SK-N-SH (cell line): ENCODE data around the gene SNX11.
"Not testable (repeated sequence)": the region's sequence is repeated elsewhere in the genome, so short reads cannot be mapped to it uniquely, and the experiment has no call there.

Experiments
- CHD2 ChIP-seq: fragments of 150-350 bp; IDR thresholded peaks from 2 replicates; pipeline ENCODE4 v1.6.1; 2018; ENCODE audit warnings: low read length; ENCODE audit not compliant: partially characterized antibody
- EP300 ChIP-seq, 2 experiments: IDR thresholded peaks; 2 replicates each; pipeline versions ENCODE4 v1.4.0 to v1.6.1; 2012; ENCODE audit warnings: borderline replicate concordance in 1 of 2, low read depth in 1 of 2, low read length in 1 of 2
- FOXJ3 ChIP-seq: sonication (generic); formaldehyde crosslinking; IDR thresholded peaks from 2 replicates; pipeline ENCODE4 v1.5.1; 2020; ENCODE audit warnings: mild to moderate bottlenecking, missing genetic modification reagents
- GATA2 ChIP-seq: sonication (generic); formaldehyde crosslinking; IDR thresholded peaks from 2 replicates; pipeline ENCODE4 v1.5.0; 2020; ENCODE audit warnings: mild to moderate bottlenecking, missing genetic modification reagents
- MXI1 ChIP-seq: IDR thresholded peaks from 2 replicates; pipeline ENCODE4 v1.6.1; 2012; ENCODE audit warnings: mild to moderate bottlenecking, low read depth, low read length, improper control_type of control experiment
- POLR2AphosphoS5 ChIP-seq: IDR thresholded peaks from 2 replicates; pipeline ENCODE4 v1.6.1; 2012; ENCODE audit warnings: low read depth, low read length
- RAD21 ChIP-seq: IDR thresholded peaks from 2 replicates; pipeline ENCODE4 v1.6.1; 2012; ENCODE audit warnings: mild to moderate bottlenecking, low read length
- RCOR1 ChIP-seq: fragments of 150-350 bp; IDR thresholded peaks from 2 replicates; pipeline ENCODE4 v1.6.1; 2017; ENCODE audit warnings: antibody characterized with exemption, low read length
- RXRA ChIP-seq: IDR thresholded peaks from 2 replicates; pipeline ENCODE4 v1.4.0; 2012; ENCODE audit warnings: low read depth, mild to moderate bottlenecking, borderline replicate concordance
- TAF1 ChIP-seq: IDR thresholded peaks from 2 replicates; pipeline ENCODE4 v1.6.1; 2012; ENCODE audit warnings: low read depth, mild to moderate bottlenecking, low read length, moderate library complexity, borderline replicate concordance
- USF1 ChIP-seq: IDR thresholded peaks from 2 replicates; pipeline ENCODE4 v1.4.0; 2012; ENCODE audit warnings: low read depth, borderline replicate concordance
- TF ChIP-seq, protein P1 (sequence below): fragments of 200-600 bp; sonication (generic); IDR thresholded peaks from 2 replicates; pipeline ENCODE4 v1.6.1; 2017; ENCODE audit warnings: antibody characterized with exemption, mild to moderate bottlenecking, moderate library complexity
- TF ChIP-seq, protein P2 (sequence below): fragments of 150-350 bp; IDR thresholded peaks from 2 replicates; pipeline ENCODE4 v1.6.1; 2017; ENCODE audit warnings: antibody characterized with exemption, low read length, low read depth, borderline replicate concordance

- TF ChIP-seq CHD2; TAF1; POLR2AphosphoS5; RXRA; FOXJ3; RCOR1; EP300 (IDR thresholded peaks at IDR 0.05; ENCODE audit: borderline replicate concordance in 1 of 2, low read depth in 1 of 2, low read length in 1 of 2); RAD21; GATA2 (CRISPR knock-in tag); MXI1; USF1: not testable (repeated sequence)
- TF ChIP-seq, protein P1, sequence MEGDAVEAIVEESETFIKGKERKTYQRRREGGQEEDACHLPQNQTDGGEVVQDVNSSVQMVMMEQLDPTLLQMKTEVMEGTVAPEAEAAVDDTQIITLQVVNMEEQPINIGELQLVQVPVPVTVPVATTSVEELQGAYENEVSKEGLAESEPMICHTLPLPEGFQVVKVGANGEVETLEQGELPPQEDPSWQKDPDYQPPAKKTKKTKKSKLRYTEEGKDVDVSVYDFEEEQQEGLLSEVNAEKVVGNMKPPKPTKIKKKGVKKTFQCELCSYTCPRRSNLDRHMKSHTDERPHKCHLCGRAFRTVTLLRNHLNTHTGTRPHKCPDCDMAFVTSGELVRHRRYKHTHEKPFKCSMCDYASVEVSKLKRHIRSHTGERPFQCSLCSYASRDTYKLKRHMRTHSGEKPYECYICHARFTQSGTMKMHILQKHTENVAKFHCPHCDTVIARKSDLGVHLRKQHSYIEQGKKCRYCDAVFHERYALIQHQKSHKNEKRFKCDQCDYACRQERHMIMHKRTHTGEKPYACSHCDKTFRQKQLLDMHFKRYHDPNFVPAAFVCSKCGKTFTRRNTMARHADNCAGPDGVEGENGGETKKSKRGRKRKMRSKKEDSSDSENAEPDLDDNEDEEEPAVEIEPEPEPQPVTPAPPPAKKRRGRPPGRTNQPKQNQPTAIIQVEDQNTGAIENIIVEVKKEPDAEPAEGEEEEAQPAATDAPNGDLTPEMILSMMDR, result not testable (repeated sequence)
- TF ChIP-seq, protein P2, sequence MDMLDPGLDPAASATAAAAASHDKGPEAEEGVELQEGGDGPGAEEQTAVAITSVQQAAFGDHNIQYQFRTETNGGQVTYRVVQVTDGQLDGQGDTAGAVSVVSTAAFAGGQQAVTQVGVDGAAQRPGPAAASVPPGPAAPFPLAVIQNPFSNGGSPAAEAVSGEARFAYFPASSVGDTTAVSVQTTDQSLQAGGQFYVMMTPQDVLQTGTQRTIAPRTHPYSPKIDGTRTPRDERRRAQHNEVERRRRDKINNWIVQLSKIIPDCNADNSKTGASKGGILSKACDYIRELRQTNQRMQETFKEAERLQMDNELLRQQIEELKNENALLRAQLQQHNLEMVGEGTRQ, result not testable (repeated sequence)
Measured at GRCh38 chr17:48072811-48073210, 34.8 kb upstream of the SNX11 start.
